NCI-H2107 treated with DMSO at 0.1 percent for 48 hours (cell line): ENCODE results near the gene PRKCSH.
"Not testable (repeated sequence)": the region's sequence is repeated elsewhere in the genome, so short reads cannot be mapped to it uniquely, and the experiment has no call there.

Experiments used
- DNase-seq: peaks from one replicate; lab custom pipeline; 2025; ENCODE audit not compliant: unreplicated experiment; lab: John Stamatoyannopoulos, UW

The PRKCSH gene

DNA sequence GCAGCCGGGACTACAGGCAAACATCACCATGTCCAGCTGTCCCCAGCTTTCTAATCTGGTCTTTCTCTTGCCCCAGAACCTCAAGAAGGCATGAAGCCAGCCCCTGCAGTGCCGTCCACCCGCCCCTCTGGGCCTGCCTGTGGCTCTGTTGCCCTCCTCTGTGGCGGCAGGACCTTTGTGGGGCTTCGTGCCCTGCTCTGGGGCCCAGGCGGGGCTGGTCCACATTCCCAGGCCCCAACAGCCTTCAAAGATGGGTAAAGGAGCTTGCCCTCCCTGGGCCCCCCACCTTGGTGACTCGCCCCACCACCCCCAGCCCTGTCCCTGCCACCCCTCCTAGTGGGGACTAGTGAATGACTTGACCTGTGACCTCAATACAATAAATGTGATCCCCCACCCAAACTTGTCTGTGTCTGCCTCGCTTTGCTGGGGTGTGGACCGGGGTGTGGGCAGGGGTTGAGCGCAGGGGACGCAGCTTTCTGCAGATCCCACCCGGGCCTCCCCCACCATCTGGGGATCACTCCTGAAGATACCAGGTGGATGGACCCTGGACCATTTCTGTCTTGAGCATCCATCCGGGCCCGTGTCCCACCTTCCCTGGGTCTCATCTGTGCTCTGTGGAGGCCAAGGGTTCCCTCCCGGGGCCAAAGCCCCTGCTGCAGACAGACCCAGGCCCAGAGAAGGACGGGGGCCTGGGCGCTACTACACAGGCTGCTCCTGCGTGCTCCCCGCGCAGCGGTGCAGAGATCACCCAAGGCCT lies 15.3 kb downstream of the PRKCSH start:
- DNase-seq, result no peak

DNA sequence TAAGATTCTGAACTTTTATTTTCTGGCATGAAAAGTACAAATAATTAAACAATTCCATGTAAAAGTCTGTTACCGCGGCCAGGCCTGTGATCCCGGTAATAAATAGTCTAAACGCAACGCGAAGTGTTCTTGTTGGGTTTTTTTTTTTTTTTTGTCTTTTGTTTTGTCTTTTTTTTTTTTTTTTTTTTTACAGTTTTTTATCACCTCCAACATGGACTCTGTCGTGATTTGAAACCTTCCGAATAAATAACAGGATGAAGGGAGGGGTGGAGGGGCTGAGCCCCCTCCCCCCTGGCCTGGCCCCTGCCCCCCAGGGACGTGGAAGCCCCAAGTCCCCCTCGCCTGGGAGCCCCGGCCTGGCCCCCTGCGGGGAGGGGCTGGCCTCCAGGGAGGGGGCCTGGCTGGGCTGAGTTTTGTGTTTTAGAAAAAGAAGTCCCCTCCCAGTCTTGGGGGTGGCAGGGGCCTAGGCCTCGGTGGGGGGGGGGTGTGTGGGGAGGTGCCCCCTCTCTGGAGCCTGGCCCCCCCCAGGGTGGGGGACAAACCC lies 16.0 kb downstream of the PRKCSH start:
- DNase-seq, result no peak

DNA sequence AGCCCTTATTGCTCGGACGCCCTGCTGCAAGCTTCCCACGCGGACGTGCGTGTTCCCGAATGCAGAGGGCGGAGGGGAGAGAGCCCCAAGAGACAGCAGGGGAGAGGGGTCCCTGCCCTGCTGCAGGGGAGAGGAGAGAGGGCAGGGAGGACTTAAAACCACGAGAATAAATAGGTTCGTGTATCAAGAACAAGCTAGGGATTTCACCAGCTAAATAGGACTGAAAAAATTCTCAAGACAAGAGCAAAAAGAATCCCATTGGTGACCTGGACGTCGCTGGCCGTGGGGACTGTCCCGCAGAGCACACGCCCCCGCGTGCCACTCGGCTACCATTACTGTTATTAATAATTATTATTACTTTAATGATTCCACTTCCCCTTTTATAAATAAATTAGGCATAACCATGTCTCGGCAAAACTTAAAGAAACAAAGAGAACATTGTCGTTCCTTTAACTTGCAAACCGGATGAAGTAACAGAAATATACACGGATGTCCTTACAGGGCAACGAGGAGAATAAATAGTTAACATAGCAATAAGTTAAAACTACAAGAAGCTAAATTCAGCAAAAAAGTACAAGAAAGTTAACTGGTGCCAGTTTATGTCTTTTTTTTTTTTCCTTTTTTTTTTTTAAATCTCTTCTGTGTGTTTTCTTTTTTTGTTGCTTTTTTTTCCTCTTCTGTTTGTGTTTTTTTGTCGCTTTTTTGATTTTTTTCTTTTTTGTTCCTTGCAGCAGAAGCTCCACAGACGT lies 16.6 kb downstream of the PRKCSH start:
- no peak for DNase-seq

DNA sequence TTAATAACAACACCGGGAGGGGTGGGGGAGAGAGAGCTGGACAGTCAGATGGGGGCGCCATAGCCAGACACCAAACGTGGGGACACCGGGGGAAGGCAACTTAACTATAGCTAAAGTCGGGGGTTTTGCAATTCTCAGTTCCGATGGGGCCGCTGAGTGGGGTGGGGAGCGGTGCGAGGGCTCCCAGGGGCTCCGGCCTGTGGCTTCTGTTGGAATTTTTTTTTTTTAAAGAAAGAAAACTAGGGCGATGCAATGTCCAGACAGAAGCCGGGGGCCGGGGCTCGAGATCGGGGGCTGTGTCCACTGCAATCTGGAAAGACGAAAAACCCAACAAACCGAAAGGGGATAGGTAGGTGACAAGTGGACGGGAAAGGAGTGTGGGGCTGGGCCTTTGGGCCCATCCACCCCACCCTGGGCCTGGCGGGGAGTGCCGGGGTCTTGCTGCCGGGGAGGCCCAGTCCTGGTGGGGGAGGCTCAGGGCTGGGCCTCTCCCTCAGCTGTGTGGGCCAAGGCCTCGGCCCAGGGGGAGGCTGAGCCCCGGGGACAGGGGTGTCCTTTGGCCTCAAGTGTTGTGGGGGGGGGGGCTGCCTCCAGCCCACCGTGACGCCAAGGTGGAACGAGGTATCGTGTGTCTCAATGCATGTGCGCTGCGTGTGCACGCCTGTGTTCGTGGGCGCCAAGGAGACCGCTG lies 17.3 kb downstream of the PRKCSH start:
- DNase-seq, result no peak

DNA sequence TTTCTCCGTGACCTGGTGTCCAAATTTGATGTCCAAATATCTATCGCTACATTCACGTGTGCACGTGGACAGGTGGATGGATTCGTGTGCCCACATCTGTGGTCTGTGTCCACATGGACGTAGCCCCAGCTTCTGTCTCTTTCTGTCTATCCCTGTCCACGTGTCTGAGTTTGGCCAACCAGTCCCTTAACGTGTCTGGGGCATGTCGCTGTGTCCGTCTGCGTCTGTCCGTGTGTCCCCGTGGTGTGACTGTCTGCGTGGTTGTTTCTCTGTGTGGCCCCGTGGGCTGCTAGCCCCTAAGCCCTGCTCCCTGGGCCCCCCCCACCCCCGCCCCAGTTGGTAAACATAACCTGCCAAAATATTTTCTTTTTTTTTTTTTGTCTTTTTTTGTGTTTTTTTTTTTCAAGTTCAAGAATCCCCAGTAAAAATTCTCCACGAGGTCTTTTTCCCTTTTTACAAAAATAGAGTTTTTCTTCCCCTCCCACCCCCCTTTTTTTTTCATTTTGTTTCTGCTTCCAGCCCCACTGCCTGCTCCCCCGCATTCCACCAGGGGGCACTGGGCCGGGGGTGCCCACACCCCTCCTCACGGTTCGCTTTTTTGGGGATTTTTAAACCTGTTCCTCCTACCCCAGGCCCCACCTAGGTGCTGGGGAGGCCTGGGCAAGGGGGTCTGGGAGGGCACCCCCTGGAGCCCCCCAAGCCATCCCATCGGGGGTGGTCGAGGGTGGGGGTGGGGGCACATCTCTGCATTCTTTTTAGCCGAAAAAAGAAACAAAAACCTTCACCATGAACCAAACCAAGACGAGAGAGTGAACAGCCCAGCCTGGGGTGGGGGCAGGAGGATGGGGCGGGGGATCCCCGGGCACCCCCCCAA lies 18.3 kb downstream of the PRKCSH start:
- DNase-seq, result no peak

DNA sequence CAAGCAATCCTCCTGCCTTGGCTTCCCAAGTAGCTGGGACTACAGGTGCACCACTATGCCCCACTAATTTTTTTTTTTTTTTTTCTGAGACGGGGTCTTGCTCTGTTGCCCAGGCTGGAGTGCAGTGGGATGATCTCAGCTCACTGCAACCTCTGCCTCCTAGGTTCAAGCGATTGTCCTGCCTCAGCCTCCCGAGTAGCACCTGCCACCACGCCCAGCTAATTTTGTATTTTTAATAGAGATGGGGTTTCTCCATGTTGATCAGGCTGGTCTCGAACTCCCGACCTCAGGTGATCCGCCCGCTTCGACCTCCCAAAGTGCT lies 19.8 kb downstream of the PRKCSH start:
- DNase-seq, result not testable (repeated sequence)

DNA sequence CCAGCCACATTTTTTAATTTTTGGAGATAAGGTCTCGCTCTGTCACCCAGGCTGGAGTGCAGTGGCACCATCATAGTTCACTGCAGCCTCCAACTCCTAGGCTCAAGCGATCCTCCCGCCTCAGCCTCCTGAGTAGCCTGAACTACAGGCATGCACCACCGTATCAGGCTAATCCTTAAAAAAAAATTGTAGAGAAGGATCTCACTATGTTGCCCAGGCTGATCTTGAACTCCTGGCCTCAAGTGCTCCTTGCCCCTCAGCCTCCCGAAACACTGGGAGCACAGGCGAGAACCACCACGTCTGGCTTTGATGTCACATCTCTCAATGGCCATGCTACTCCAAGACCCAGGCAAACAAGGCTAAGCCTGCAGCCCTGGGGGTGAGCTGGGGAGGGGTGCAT lies 21.2 kb downstream of the PRKCSH start:
- no peak for DNase-seq

DNA sequence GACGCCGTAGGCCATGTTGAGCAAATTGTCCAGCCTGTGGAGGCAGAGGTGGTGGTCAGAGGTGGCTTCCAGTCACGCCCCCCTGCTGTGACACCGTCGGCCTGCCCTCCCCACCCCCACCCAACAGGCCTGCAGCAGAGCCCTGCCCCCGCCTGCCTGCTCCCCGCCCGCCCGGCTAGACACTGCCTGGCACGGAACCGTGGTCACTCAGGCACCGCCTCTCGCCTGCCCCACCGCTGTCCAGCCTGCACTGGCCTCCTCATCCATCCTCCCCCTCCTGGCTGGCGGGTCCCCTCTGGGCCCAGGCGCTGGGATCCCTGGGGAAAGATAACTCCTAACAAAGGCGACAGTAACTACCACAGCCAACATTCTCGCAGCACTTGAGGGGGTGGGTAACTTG lies 21.7 kb downstream of the PRKCSH start:
- no peak for DNase-seq

DNA sequence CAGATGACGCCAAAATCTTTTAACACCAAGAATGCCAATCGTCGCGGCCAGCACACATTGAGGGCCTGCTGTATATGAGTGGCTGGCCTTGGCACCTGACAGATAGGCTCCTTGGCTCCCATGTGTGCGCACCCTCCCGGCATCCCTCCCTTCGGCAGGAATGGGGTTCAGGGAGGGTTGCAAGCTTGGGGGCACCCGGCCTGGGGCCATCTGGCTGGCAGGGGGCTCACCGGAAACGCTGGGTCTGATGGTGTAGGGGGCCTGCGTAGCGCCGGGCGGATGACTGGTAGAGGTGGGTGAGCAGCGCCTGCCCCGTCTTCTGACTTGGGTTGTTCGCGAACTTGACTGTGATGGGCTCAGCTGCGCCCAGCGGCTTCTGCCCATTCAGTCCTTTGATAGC lies 22.4 kb downstream of the PRKCSH start:
- no peak for DNase-seq

DNA sequence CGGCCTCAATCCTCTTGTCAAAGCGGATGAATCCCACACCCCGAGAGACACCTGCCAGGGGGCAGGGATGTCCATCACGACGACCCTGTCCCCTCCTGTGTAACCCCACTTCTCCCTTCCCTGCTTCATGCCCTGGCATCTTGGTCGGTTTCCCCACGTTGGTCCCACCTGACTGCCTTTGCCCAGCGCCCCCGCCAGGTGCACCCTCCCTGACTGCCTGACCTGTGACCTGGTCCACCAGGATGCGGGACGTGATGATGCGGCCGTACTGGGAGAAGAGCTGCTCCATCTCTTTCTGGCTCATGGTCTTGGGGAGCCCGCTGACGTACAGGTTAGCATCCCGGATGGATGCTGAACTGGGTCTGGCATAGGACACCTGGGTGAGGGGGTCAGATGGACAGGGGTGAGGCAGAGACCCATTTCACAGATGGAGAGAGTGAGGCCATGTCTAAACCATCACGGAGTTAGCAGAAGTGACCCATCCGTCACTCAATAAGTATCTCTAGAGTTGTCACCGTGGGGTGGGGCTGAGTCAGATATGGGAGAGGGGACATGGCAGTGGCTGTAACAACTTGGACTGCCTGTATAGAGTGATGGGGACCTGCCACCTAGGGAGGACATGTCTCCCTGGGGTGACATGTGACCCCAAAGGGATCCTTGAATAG lies 22.9 kb downstream of the PRKCSH start:
- no peak for DNase-seq

DNA sequence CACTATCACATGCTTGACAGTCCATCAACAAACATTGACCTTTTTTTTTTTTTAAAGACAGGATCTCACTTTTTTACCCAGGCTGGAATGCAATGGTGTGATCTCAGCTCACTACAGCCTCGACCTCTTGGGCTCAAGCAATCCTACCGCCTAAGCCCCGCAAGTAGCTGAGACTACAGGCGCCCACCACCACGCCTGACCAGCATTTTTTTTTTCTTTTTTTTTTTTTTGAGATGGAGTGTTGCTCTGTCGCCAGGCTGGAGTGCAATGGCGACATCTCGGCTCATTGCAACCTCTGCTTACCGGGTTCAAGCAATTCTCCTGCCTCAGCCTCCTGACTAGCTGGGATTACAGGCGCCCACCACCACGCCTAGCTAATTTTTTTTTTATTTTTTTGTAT lies 23.5 kb downstream of the PRKCSH start:
- DNase-seq, result not testable (repeated sequence)

DNA sequence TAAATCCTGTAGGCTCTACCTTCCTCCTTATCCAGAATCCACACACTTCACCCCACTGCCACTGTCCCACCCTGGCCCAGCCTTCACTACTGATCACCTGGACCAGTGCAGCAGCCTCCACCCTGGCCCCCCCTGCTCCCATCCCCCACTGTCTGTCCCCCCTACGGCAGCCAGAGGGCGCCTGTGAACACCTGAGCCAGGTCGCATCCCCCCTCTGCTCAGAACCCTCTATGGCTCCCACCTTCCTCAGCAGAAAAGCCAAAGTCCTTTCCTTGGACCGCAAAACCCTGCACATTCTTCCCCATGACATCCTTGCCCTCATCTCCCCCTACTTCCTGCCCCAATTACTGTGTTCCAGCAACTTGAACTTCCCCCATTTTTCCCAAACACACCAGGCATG lies 24.8 kb downstream of the PRKCSH start:
- DNase-seq, result no peak

DNA sequence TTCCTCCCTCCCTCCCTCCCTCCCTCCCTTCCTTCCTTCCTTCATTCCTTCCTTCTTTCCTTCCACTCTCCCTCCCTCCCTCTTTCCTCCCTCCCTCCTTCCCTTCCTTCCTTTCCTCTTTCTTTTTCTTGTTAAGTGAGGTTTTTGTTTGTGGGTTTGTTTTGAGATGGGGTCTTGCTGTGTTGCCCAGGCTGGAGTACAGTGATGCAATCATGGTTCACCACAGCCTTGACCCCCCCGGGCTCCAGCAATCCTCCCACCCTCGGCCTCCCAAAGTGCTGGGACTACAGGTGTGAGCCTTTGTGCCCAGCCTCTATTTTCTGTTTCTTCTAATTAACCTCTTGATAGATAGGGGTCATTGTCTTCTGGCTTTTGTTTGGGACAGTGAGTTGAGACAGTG lies 26.0 kb downstream of the PRKCSH start:
- DNase-seq, result no peak

DNA sequence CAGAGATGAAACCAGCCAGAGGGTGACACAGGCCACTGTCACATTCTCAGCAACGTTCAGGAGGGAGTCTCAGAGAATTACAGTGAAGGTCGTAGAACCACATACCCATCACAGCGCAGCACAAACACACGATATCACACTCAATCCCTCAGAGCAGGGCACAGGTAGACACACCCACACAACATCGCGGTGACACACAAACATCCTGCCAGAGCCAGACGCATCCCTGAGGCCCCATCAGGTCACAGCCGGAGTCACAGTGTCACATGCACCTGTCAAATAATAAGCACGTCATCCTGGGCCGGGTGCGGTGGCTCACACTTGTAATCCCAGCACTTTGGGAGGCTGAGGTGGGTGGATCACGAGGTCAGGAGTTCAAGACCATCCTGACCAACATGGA lies 28.0 kb downstream of the PRKCSH start:
- DNase-seq, result no peak

DNA sequence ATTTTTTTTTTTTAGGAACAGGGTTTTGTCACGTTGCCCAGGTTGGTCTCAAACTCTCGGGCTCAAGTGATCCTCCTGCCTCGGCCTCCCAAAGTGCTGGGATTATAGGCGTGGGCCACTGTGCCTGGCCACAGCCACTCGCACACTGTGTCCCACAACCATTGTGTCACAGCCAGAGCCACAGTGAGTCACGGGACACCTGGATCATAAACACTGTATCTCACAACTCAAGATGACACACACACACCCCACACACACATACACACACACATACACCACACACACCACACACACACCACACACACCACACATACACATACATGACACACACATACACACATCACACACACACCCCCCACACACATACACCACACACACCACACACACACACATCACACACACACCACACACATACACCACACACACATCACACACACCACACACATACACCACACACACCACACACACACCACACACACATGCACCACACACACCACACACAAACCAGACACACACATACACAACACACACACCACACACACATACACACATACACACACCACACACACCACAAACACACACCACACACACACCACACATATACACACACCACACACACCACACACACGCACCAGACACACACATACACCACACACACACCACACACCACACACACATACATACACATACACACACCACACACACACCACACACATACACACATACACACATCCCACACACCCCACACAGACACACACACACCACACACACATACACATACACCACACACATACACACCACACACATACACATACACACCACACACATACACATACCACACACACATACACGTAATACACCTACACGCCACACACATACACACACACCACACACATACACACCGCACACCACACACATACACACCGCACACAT lies 29.2 kb downstream of the PRKCSH start:
- DNase-seq, result no peak

DNA sequence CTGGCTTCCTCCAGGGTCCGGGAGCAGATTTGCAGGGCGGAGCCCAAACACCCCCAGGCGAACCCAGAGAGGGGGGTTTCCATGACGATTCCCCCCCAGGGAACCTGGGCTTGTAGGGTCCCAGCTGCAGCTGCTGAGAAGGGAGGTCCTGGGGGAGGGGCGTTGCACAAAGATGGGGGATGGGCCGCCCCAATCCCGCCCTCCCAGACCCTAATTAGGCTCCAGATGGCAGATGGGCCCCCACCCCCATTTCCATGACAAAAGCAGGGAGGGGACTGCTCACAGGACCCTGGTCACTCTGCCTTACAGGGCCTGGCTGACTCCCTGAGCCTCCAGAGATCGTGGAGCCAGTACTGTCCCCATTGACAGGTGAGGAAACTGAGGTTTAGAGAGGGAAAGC lies 30.2 kb downstream of the PRKCSH start:
- DNase-seq, result no peak

DNA sequence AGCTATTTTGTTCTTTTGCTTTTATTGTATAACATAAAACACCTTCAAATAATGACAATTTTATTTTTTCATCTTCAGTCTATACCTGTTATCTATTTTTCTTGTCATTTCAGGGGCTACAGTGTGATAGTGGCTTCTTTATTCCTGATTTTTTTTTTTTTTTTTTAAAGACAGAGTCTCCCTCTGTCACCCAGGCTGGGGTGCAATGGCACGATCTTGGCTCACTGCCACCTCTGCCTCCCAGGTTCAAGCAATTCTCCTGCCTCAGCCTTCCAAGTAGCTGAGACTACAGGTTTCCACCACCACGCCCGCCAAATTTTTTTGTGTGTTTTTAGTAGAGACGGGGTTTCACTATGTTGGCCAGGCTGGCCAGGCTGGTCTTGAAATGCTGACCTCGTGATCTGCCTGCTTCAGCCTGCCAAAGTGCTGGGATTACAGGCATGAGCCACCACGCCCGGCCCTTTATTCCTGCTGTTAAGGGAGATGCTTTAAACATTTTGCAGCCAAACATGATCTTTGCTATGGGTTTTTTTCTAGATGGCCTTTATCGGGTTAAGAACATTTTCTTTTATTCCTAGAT lies 32.9 kb downstream of the PRKCSH start:
- DNase-seq, result not testable (repeated sequence)

DNA sequence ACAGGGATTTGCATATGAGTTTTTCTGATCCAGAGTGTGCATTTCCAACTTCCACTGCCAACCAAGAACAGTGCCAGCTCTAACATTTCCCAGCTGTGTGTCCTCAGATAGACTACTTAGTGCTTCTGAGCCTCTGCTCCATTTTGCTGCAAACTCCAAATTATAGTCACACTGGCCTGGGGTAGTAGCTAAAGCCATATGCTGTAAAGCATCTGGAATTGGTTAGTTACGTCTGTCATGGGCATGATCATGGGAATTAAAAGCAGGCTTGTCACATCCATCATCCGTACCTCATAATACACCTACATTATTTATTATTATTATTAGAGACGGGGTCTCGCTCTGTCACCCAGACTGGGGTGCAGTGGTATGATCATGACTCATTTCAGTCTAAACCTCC lies 38.3 kb downstream of the PRKCSH start:
- DNase-seq, result no peak

DNA sequence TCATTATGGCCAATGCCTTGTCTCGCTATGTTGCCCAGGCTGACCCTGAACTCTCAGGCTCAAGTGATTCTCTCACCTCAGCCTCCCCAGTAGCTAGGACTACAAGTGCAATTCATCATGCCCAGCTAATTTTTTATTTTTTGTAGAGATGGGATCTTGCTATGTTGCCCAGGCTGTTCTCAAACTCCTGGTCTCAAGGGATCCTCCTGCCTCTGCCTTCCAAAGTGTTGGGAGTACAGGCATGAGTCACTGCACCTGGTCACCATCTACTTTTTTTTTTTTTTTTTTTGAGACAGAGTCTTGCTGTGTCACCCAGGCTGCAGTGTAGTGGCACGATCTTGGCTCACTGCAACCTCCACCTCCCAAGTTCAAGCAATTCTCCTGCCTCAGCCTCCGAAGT lies 39.9 kb downstream of the PRKCSH start:
- not testable (repeated sequence) for DNase-seq
